NCI-H510A treated with DMSO at 0.1 percent for 48 hours (cell line): Measurements from ENCODE around the gene CTRL.
"Not testable (repeated sequence)": the region's sequence is repeated elsewhere in the genome, so short reads cannot be mapped to it uniquely, and the experiment has no call there.

ENCODE experiments used
- DNase-seq: peaks from one replicate; lab custom pipeline; 2025; lab: John Stamatoyannopoulos, UW

CTRL gene

GRCh38 chr16:67941469-67942199 is 10.0 kb upstream of the CTRL start:
- no peak for DNase-seq

- DNase-seq: no peak
Measured at GRCh38 chr16:67940446-67941089, 8.9 kb upstream of the CTRL start.

GRCh38 chr16:67939507-67940445 is 8.1 kb upstream of the CTRL start:
- no peak for DNase-seq

GRCh38 chr16:67937713-67938112 is 6.1 kb upstream of the CTRL start:
- not testable (repeated sequence) for DNase-seq

GRCh38 chr16:67936880-67937605 is 5.4 kb upstream of the CTRL start:
- peak; percentile 17 for DNase-seq

- no peak for DNase-seq
Measured at GRCh38 chr16:67936124-67936879, 4.6 kb upstream of the CTRL start, which contains the start of gene PSMB10. Gene PSMB10, minus strand, starts transcription at chr16:67936850. Its CDS starts 101 bp downstream, at chr16:67936749.

GRCh38 chr16:67935402-67936123 is 3.9 kb upstream of the CTRL start:
- peak; percentile 93 for DNase-seq

- DNase-seq: no peak
Measured at GRCh38 chr16:67935101-67935401, 3.4 kb upstream of the CTRL start.

GRCh38 chr16:67934306-67935100 is 2.8 kb upstream of the CTRL start:
- no peak for DNase-seq

- no peak for DNase-seq
Measured at GRCh38 chr16:67933805-67934204, 2.1 kb upstream of the CTRL start.

- no peak for DNase-seq
Measured at GRCh38 chr16:67932462-67932840, 789 bp upstream of the CTRL start.

GRCh38 chr16:67930678-67931211 is 917 bp downstream of the CTRL start:
- DNase-seq: no peak

GRCh38 chr16:67930191-67930590 is 1.5 kb downstream of the CTRL start:
- no peak for DNase-seq

GRCh38 chr16:67928561-67929364 is 2.9 kb downstream of the CTRL start:
- DNase-seq: peak; percentile 47

- no peak for DNase-seq
Measured at GRCh38 chr16:67928147-67928546, 3.5 kb downstream of the CTRL start.

- no peak for DNase-seq
Measured at GRCh38 chr16:67927131-67927941, 4.3 kb downstream of the CTRL start.

- DNase-seq: peak; percentile 85
Measured at GRCh38 chr16:67926181-67926750, 5.4 kb downstream of the CTRL start.
